Endodermal cell (in vitro differentiated cells): Measurements from ENCODE around the gene CDH15. TPM values are rescaled to one million over a fixed set of nuclear protein-coding genes. Genes with fewer than 3 reads are reported as not detected.

Experiments used
- DNase-seq: peaks from one replicate; pipeline ENCODE4 v3.0.0-alpha.2; 2017
- H3K27ac ChIP-seq: 2 replicates; pipeline ENCODE4 v1.5.1; 2013; ENCODE audit warnings: mild to moderate bottlenecking, low read depth, low read length, moderate library complexity
- H3K27me3 ChIP-seq: 2 replicates; pipeline ENCODE4 v1.6.1; 2013; ENCODE audit warnings: mild to moderate bottlenecking, low read length, moderate library complexity; ENCODE audit not compliant: insufficient read depth, control insufficient read depth, poor library complexity, severe bottlenecking
- H3K36me3 ChIP-seq: 2 replicates; pipeline ENCODE4 v1.7.0; 2013; ENCODE audit warnings: mild to moderate bottlenecking, low read length, moderate library complexity; ENCODE audit not compliant: control insufficient read depth, insufficient read depth
- H3K4me1 ChIP-seq: one replicate; pipeline ENCODE4 v1.7.0; 2013; ENCODE audit warnings: low read length; ENCODE audit not compliant: control insufficient read depth, insufficient read depth
- H3K4me3 ChIP-seq: 2 replicates; pipeline ENCODE4 v1.5.1; 2013; ENCODE audit warnings: mild to moderate bottlenecking, low read length, moderate library complexity
- H3K9ac ChIP-seq: 2 replicates; pipeline ENCODE4 v1.6.1; 2013; ENCODE audit warnings: mild to moderate bottlenecking, low read length, moderate library complexity; ENCODE audit not compliant: poor library complexity, severe bottlenecking; ENCODE audit errors: extremely low read depth
- H3K9me3 ChIP-seq: 2 replicates; pipeline ENCODE4 v1.6.1; 2013; ENCODE audit warnings: mild to moderate bottlenecking, low read length, moderate library complexity; ENCODE audit not compliant: control insufficient read depth
- H3K27ac Mint-ChIP-seq: 2 replicates; pipeline ENCODE4 v1.8.0; 2020; ENCODE audit warnings: mixed read lengths
- H3K27me3 Mint-ChIP-seq: 2 replicates; pipeline ENCODE4 v1.8.0; 2021; ENCODE audit warnings: mild to moderate bottlenecking, mixed read lengths; ENCODE audit not compliant: insufficient read depth
- H3K36me3 Mint-ChIP-seq: 2 replicates; pipeline ENCODE4 v1.8.0; 2020; ENCODE audit warnings: low read depth, mixed read lengths
- H3K4me1 Mint-ChIP-seq: 2 replicates; pipeline ENCODE4 v1.8.0; 2020; ENCODE audit warnings: mixed read lengths
- H3K4me3 Mint-ChIP-seq: 2 replicates; pipeline ENCODE4 v1.8.0; 2020; ENCODE audit warnings: mild to moderate bottlenecking, moderate library complexity, mixed read lengths
- H3K9me3 Mint-ChIP-seq: 2 replicates; pipeline ENCODE4 v1.8.0; 2020; ENCODE audit warnings: mild to moderate bottlenecking, mixed read lengths
- WGBS, 2 experiments: methylation state at CpG; one replicate each; pipeline versions ENCODE4 v1.1.5 to v1.1.7; 2013; ENCODE audit warnings: missing lambda C conversion rate in 2 of 2, mixed read lengths in 1 of 2; ENCODE audit not compliant: insufficient coverage in 1 of 2, insufficient read length in 1 of 2; 5-methylcytosine and 5-hydroxymethylcytosine counted together
- total RNA-seq, 2 donors: library from RNA; stranded (reverse); fragmentation: NEBNext Ultra II Directional in 1 of 2; extraction: Animal tissue kit (Norgen Biotek cat#: 25700) in 1 of 2; gene quantifications; 2 replicates in 1 of 2; 3 replicates in 1 of 2; pipeline ENCODE4 v1.2.1, GENCODE V29; 2021
- TF ChIP-seq, protein P1 (sequence below): fragments of 200-600 bp; sonication (generic); conservative IDR thresholded peaks from 2 replicates; pipeline ENCODE4 v1.5.0; 2021; ENCODE audit warnings: antibody characterized with exemption, mild to moderate bottlenecking

CDH15 gene
- total RNA-seq, 2 donors from 2014 or later, result 0.11 to 0.15 TPM

DNA sequence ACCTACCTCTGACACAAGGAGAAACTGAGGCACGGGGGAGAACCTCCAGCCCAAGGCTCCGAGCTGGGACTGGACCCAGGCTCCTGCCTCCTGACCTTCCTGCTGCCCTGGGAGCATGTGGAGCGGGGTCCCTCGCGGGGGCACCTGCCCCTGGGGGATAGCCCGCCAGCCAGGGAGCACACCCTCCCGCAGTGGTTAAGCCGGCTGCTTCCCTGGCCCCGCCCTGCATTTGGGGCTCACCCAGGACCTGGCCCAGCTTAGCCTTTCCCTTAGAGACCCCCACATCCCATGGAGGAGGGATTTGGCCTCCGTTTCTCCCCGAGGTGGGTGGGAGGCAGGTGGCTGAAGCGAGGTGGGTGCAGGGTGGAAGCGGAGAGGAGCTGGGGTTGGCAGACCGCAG, 1.8 kb upstream of the CDH15 start:
- Histone ChIP-seq H3K36me3 (no peaks in the 10 kb centered on the region), H3K4me3 (no peak overlapping the region), H3K27ac (no peak overlapping the region), H3K9ac (no peak overlapping the region), H3K4me1 (peaks cover 2% of the 10 kb centered on the region), H3K27me3 (peaks cover 38% of the 10 kb centered on the region), H3K9me3 (no peaks in the 10 kb centered on the region)
- no peaks in the 10 kb centered on the region for H3K36me3 Mint-ChIP-seq
- 85 to 100% methylated on average over 2 to 14 of the region's 14 CpGs for WGBS, 2 experiments
- peaks cover 4% of the 10 kb centered on the region for H3K4me1 Mint-ChIP-seq
- H3K27me3 Mint-ChIP-seq, result peaks cover 29% of the 10 kb centered on the region
- no peak for DNase-seq
- TF ChIP-seq, protein P1, sequence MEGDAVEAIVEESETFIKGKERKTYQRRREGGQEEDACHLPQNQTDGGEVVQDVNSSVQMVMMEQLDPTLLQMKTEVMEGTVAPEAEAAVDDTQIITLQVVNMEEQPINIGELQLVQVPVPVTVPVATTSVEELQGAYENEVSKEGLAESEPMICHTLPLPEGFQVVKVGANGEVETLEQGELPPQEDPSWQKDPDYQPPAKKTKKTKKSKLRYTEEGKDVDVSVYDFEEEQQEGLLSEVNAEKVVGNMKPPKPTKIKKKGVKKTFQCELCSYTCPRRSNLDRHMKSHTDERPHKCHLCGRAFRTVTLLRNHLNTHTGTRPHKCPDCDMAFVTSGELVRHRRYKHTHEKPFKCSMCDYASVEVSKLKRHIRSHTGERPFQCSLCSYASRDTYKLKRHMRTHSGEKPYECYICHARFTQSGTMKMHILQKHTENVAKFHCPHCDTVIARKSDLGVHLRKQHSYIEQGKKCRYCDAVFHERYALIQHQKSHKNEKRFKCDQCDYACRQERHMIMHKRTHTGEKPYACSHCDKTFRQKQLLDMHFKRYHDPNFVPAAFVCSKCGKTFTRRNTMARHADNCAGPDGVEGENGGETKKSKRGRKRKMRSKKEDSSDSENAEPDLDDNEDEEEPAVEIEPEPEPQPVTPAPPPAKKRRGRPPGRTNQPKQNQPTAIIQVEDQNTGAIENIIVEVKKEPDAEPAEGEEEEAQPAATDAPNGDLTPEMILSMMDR, result no peak
- H3K9me3 Mint-ChIP-seq, result no peaks in the 10 kb centered on the region
- H3K27ac Mint-ChIP-seq, result no peak overlapping the region
- no peak overlapping the region for H3K4me3 Mint-ChIP-seq

DNA sequence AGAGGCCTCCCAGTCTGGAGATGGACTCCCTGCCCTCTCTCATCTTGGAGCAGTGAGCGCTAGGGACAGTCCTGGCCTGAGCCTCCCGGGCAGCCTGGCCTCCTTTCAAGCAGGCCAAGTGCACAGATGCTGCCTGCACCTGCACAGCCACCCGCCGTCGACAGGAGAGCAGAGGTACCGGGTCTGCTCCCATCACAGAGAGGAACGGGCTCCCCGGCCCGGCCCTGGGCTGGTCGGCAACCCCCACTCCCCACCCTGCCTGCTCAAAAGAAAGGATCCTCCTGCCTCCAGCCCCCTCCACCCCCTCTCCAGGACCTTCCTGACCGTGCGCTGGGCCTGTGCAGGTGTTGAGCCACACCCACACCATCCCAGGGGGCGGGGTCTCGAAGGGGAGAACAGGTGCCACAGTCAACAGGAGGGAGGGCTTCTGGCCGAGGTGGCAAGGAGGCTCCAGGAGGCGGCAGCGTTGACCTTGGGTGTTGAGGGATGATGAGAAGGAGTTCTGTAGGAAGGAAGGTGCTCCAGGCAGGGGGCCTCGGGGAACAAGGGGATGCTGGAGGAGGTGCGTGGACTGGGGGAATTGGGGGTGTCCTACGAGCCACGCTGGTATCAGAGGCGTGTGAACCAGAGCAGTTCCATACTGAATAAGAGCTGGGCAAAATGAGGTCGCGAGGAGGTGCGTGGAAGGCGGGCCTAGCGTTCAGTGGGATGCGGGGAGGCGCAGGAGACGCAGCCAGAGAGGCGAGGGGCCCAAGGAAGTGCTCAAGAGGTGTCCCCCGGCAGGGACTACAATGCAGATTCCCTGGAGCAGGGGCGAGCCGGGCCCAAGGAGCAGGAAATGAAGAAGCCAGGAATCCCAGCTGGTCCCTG, 967 bp upstream of the CDH15 start:
- H3K27me3 ChIP-seq, result peaks cover 38% of the 10 kb centered on the region
- H3K9me3 Mint-ChIP-seq, result no peaks in the 10 kb centered on the region
- no peak overlapping the region for H3K9ac ChIP-seq
- H3K4me3 Mint-ChIP-seq, result peak overlapping the region; percentile 34
- no peak overlapping the region for H3K27ac Mint-ChIP-seq
- no peaks in the 10 kb centered on the region for H3K36me3 ChIP-seq
- H3K9me3 ChIP-seq, result no peaks in the 10 kb centered on the region
- no peaks in the 10 kb centered on the region for H3K36me3 Mint-ChIP-seq
- H3K4me1 ChIP-seq, result peaks cover 2% of the 10 kb centered on the region
- H3K27ac ChIP-seq, result no peak overlapping the region
- WGBS, 2 experiments, result 33 to 35% methylated on average over 21 to 34 of the region's 34 CpGs
- peaks cover 29% of the 10 kb centered on the region for H3K27me3 Mint-ChIP-seq
- peak; percentile 92 for DNase-seq
- H3K4me3 ChIP-seq, result no peak overlapping the region
- TF ChIP-seq, protein P1, result peak; percentile 23
- peaks cover 4% of the 10 kb centered on the region for H3K4me1 Mint-ChIP-seq

DNA sequence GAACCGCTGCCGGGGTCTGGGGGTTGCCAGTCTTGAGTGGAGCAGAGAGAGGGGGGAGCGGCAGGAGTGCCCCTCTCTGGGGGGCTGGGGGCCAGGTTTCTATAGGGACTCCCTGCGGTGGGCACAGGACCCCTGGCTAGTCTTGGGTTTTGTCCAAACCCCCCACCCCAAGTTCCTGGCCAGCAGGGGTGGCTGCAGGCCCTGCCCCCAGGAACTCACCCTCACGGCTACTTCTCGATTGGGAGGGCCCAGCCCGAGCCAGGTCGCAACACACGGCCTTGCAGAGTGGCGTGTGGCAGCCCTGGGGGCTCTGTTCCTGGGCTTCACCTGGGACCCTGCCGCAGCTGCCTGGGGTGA, 601 bp downstream of the CDH15 start:
- H3K9ac ChIP-seq, result no peak overlapping the region
- peaks cover 4% of the 10 kb centered on the region for H3K4me1 Mint-ChIP-seq
- H3K4me3 ChIP-seq, result no peak overlapping the region
- 90 to 95% methylated on average over 8 to 10 of the region's 11 CpGs for WGBS, 2 experiments
- no peak overlapping the region for H3K4me3 Mint-ChIP-seq
- DNase-seq, result no peak
- H3K9me3 ChIP-seq, result no peaks in the 10 kb centered on the region
- H3K9me3 Mint-ChIP-seq, result no peaks in the 10 kb centered on the region
- H3K4me1 ChIP-seq, result peaks cover 2% of the 10 kb centered on the region
- no peak overlapping the region for H3K27ac Mint-ChIP-seq
- peaks cover 38% of the 10 kb centered on the region for H3K27me3 ChIP-seq
- TF ChIP-seq, protein P1, result no peak
- no peaks in the 10 kb centered on the region for H3K36me3 ChIP-seq
- no peak overlapping the region for H3K27ac ChIP-seq
- no peaks in the 10 kb centered on the region for H3K36me3 Mint-ChIP-seq
- peaks cover 29% of the 10 kb centered on the region for H3K27me3 Mint-ChIP-seq
